GM20431 (cell line): ENCODE results near the gene FAF1.

Source experiments
- in situ Hi-C: fragments of 300-500 bp; cut with MseI, MboI; formaldehyde crosslinking; loops from one replicate; pipeline ENCODE4 v1.15.0; 2020; ENCODE audit warnings: low sequenced_read_pairs; ENCODE audit not compliant: unreplicated experiment

The FAF1 gene

GRCh38 chr1:50487725-50488124 lies 472.3 kb downstream of the FAF1 start:
- in situ Hi-C loops = no loop called here

GRCh38 chr1:50481142-50481736 lies 478.8 kb downstream of the FAF1 start:
- in situ Hi-C loops = no loop called here

GRCh38 chr1:50476800-50477199 lies 483.3 kb downstream of the FAF1 start:
- in situ Hi-C loops = no loop called here

- in situ Hi-C loops = no loop called here
Observed at GRCh38 chr1:50474859-50475809, 484.9 kb downstream of the FAF1 start.

- in situ Hi-C loops = no loop called here
Observed at GRCh38 chr1:50473513-50473912, 486.6 kb downstream of the FAF1 start.

GRCh38 chr1:50471967-50472366 lies 488.1 kb downstream of the FAF1 start:
- in situ Hi-C loops = no loop called here

- in situ Hi-C loops = no loop called here
Observed at GRCh38 chr1:50462964-50463363, 497.1 kb downstream of the FAF1 start.

- in situ Hi-C loops = no loop called here
Observed at GRCh38 chr1:50458507-50458906, 501.6 kb downstream of the FAF1 start.

GRCh38 chr1:50454911-50455310 lies 505.2 kb downstream of the FAF1 start:
- in situ Hi-C loops = no loop called here

- in situ Hi-C loops = no loop called here
Observed at GRCh38 chr1:50453266-50453665, 506.8 kb downstream of the FAF1 start.

GRCh38 chr1:50452700-50453099 lies 507.4 kb downstream of the FAF1 start:
- in situ Hi-C loops = no loop called here

GRCh38 chr1:50450861-50451653 lies 509.0 kb downstream of the FAF1 start:
- in situ Hi-C loops = no loop called here

GRCh38 chr1:50447961-50448360 lies 512.1 kb downstream of the FAF1 start:
- in situ Hi-C loops = no loop called here

GRCh38 chr1:50441183-50441582 lies 518.9 kb downstream of the FAF1 start:
- in situ Hi-C loops = no loop called here

GRCh38 chr1:50438945-50439344 lies 521.1 kb downstream of the FAF1 start:
- in situ Hi-C loops = no loop called here

- in situ Hi-C loops = no loop called here
Observed at GRCh38 chr1:50436489-50436888, 523.6 kb downstream of the FAF1 start.

GRCh38 chr1:50430010-50430405 lies 530.1 kb downstream of the FAF1 start:
- in situ Hi-C loops = no loop called here

GRCh38 chr1:50427818-50428779 lies 532.0 kb downstream of the FAF1 start:
- in situ Hi-C loops = no loop called here

- in situ Hi-C loops = no loop called here
Observed at GRCh38 chr1:50427086-50427817, 532.8 kb downstream of the FAF1 start.
